Gastrocnemius medialis (tissue), 4 donors: ENCODE results near the gene ACP7.

ENCODE experiments used
- POLR2A ChIP-seq, 2 donors: fragments of 450-650 bp; IDR thresholded peaks; one replicate each; pipeline ENCODE4 v1.6.1; 2017; ENCODE audit warnings: antibody characterized with exemption in 2 of 2, mild to moderate bottlenecking in 2 of 2, moderate library complexity in 2 of 2
- TF ChIP-seq, protein P1 (sequence below), 5 experiments: fragments of 450-650 bp in 3 of 5; fragments of 200-600 bp in 2 of 5; sonication (generic) in 2 of 5; IDR thresholded peaks in 4 of 5; conservative IDR thresholded peaks in 1 of 5; 1 replicate in 4 of 5; 2 replicates in 1 of 5; pipeline ENCODE4 v1.5.1; 2016 to 2019; ENCODE audit warnings: antibody characterized with exemption in 5 of 5, mild to moderate bottlenecking in 3 of 5, moderate library complexity in 3 of 5

DNA sequence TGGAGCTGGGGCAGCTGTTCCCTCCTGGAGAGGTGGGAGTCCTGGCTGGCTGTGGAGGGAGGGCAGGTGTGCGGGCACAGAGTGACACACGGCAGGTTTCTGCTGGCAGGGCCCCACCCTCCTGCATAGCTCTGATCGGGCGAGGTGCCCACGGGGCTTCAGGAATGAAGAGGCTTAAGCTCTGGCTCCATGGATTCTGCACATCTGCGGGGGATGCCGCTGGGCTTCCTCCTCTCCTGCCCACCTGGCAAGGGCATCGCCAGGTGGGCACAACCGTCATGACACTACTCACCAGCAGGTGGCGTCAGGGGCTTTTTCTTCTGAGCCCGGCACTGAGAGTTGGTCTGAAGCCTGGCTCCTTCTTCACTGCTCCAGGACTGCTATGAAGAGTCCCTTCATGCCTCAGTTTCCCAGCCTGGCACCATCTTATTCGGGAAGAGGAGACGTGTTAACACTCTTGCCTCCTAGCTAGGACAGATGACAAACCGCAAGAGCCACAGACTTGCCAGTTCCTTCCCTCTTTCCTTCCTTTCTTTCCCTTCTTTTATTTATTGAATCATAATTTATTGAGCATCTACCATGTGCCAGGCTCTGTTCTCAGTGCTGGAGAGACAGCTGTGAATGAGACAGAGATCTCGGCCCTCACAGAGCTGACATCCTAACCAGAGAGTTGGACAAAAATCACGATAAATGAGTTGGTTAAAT lies 26.2 kb downstream of the ACP7 start:
- TF ChIP-seq, protein P1, sequence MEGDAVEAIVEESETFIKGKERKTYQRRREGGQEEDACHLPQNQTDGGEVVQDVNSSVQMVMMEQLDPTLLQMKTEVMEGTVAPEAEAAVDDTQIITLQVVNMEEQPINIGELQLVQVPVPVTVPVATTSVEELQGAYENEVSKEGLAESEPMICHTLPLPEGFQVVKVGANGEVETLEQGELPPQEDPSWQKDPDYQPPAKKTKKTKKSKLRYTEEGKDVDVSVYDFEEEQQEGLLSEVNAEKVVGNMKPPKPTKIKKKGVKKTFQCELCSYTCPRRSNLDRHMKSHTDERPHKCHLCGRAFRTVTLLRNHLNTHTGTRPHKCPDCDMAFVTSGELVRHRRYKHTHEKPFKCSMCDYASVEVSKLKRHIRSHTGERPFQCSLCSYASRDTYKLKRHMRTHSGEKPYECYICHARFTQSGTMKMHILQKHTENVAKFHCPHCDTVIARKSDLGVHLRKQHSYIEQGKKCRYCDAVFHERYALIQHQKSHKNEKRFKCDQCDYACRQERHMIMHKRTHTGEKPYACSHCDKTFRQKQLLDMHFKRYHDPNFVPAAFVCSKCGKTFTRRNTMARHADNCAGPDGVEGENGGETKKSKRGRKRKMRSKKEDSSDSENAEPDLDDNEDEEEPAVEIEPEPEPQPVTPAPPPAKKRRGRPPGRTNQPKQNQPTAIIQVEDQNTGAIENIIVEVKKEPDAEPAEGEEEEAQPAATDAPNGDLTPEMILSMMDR (IDR thresholded peaks at IDR 0.05 in 4 of 5, conservative IDR thresholded peaks at IDR 0.05 in 1 of 5), result peak; percentile 41 to 76 (median 71)
- no peak for TF ChIP-seq POLR2A (IDR thresholded peaks at IDR 0.05)
